Mesothelial cell of epicardium (in vitro differentiated cells): ENCODE measurements around the gene PPP1R3C. TPM values are rescaled to one million over a fixed set of nuclear protein-coding genes. Genes with fewer than 3 reads are reported as not detected.

Experiments
- DNase-seq, 2 experiments: peaks; one replicate each; pipeline ENCODE4 v3.0.0; 2021; ENCODE audit warnings: low spot score in 2 of 2; ENCODE audit not compliant: unreplicated experiment in 2 of 2
- H3K27ac Mint-ChIP-seq: 2 replicates; pipeline ENCODE4 v1.8.0; 2021; ENCODE audit warnings: mixed read lengths
- H3K27me3 Mint-ChIP-seq: 2 replicates; pipeline ENCODE4 v1.8.0; 2021; ENCODE audit warnings: low read depth, mixed read lengths
- H3K36me3 Mint-ChIP-seq: 2 replicates; pipeline ENCODE4 v1.8.0; 2021; ENCODE audit warnings: mixed read lengths
- H3K4me1 Mint-ChIP-seq: 2 replicates; pipeline ENCODE4 v1.8.0; 2021; ENCODE audit warnings: mixed read lengths
- H3K4me3 Mint-ChIP-seq: 2 replicates; pipeline ENCODE4 v1.8.0; 2021; ENCODE audit warnings: mild to moderate bottlenecking, moderate library complexity, mixed read lengths
- H3K9me3 Mint-ChIP-seq: 2 replicates; pipeline ENCODE4 v1.8.0; 2021; ENCODE audit warnings: mixed read lengths
- CTCF ChIP-seq: fragments of 200-600 bp; sonication (generic); IDR thresholded peaks from one replicate; pipeline ENCODE4 v1.5.0; 2021; ENCODE audit warnings: antibody characterized with exemption; ENCODE audit not compliant: unreplicated experiment
- total RNA-seq: library from RNA; stranded (reverse); gene quantifications from 3 replicates; pipeline ENCODE4 v1.2.1, GENCODE V29; 2021

Gene PPP1R3C
- total RNA-seq, 1 donor from 2014 or later, result 9.7 TPM

- Mint-ChIP-seq H3K9me3 (peaks cover 10% of the 10 kb centered on the region), H3K4me1 (peaks cover 4% of the 10 kb centered on the region), H3K36me3 (no peaks in the 10 kb centered on the region), H3K27me3 (no peaks in the 10 kb centered on the region), H3K4me3 (no peak overlapping the region), H3K27ac (peak overlapping the region; percentile 41)
- no peak for TF ChIP-seq CTCF
- no peak for DNase-seq
These were observed 39.2 kb upstream of the PPP1R3C start for GRCh38 chr10:91672021-91672608.

- no peak overlapping the region for H3K27ac Mint-ChIP-seq
- no peak for DNase-seq
- peaks cover 4% of the 10 kb centered on the region for H3K4me1 Mint-ChIP-seq
- H3K4me3 Mint-ChIP-seq, result no peak overlapping the region
- H3K36me3 Mint-ChIP-seq, result no peaks in the 10 kb centered on the region
- peaks cover 14% of the 10 kb centered on the region for H3K9me3 Mint-ChIP-seq
- no peak for TF ChIP-seq CTCF
- H3K27me3 Mint-ChIP-seq, result no peaks in the 10 kb centered on the region
These were observed 36.0 kb upstream of the PPP1R3C start for GRCh38 chr10:91668913-91669312.

GRCh38 chr10:91665842-91666241 lies 33.0 kb upstream of the PPP1R3C start:
- H3K9me3 Mint-ChIP-seq, result peaks cover 14% of the 10 kb centered on the region
- H3K27me3 Mint-ChIP-seq, result no peaks in the 10 kb centered on the region
- no peak overlapping the region for H3K27ac Mint-ChIP-seq
- no peak for TF ChIP-seq CTCF
- H3K4me3 Mint-ChIP-seq, result no peak overlapping the region
- no peaks in the 10 kb centered on the region for H3K4me1 Mint-ChIP-seq
- DNase-seq, result no peak
- H3K36me3 Mint-ChIP-seq, result no peaks in the 10 kb centered on the region

DNA sequence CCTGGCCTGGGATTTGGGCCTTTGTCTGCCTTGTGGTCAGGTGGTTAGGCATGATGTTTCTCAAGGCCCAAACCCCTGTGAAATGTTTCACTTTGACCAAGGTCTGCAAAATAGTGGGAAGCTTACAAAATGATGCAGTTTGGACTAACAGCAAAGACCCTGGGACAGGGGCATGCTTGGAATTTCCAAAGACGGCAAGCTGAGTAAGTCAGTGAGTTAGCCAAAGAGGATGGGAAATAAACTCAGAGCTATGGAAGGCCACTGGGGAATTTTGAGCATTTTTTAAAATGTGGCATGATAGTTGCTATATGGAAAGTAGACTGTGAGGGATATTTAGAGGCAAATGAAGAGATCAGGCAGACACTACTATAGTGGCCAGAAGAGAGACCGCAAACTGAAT lies 31.6 kb upstream of the PPP1R3C start:
- H3K36me3 Mint-ChIP-seq, result no peaks in the 10 kb centered on the region
- no peak overlapping the region for H3K27ac Mint-ChIP-seq
- peaks cover 19% of the 10 kb centered on the region for H3K9me3 Mint-ChIP-seq
- DNase-seq, result no peak
- H3K4me3 Mint-ChIP-seq, result no peak overlapping the region
- TF ChIP-seq CTCF, result no peak
- H3K4me1 Mint-ChIP-seq, result no peaks in the 10 kb centered on the region
- no peaks in the 10 kb centered on the region for H3K27me3 Mint-ChIP-seq

DNA sequence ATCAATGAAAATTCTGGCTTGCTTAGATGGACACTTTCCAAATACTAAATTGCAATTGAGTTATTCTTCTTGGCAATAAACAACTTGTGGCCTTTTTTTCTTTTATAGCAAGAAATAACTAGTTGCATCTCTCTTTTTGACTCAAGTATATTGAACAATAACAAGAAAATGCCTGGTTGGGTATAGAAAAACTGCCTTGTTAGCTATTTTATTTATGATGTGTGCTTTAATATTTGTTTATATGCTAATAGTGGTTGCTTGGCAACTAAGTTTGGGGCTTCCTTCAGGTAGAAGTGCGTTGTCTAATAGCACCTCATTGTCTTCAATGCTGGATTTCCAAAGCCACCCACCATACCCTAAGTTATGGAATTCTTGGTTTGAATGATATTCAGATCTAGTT lies 30.1 kb upstream of the PPP1R3C start:
- peaks cover 21% of the 10 kb centered on the region for H3K9me3 Mint-ChIP-seq
- no peaks in the 10 kb centered on the region for H3K27me3 Mint-ChIP-seq
- no peak for TF ChIP-seq CTCF
- no peak overlapping the region for H3K27ac Mint-ChIP-seq
- H3K4me1 Mint-ChIP-seq, result no peaks in the 10 kb centered on the region
- H3K4me3 Mint-ChIP-seq, result no peak overlapping the region
- H3K36me3 Mint-ChIP-seq, result peaks cover 3% of the 10 kb centered on the region
- no peak for DNase-seq
